ENCODE data around the gene TUBA8.
"Not testable (repeated sequence)": the region's sequence is repeated elsewhere in the genome, so short reads cannot be mapped to it uniquely, and the experiment has no call there.

The TUBA8 gene

GRCh38 chr22:18136563-18137320 lies 26.1 kb downstream of the TUBA8 start:
- DNase-seq: no peak

- not testable (repeated sequence) for DNase-seq
Observed at GRCh38 chr22:18141004-18141403, 30.4 kb downstream of the TUBA8 start.

DNA sequence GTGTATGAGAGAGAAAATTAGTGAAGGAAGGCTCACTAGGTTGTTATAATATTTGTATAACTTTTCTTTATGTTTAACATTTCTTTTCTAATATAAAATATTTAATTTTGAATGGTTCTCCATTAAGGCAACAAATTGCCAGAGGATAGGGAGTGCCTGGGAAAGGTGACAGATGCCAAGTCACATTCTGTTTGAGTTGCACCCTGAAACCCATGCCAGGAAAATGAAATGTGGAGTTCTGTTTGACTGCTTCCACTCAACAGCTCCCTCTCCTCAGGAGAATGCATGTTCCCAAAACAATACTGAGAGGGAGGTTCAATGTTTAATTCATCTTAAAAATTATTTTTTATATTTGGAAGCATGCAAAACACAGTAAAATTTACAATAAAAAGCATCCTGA lies 33.5 kb downstream of the TUBA8 start:
- no peak for DNase-seq

- DNase-seq: no peak
Observed at GRCh38 chr22:18145676-18146388, 35.2 kb downstream of the TUBA8 start.

DNA sequence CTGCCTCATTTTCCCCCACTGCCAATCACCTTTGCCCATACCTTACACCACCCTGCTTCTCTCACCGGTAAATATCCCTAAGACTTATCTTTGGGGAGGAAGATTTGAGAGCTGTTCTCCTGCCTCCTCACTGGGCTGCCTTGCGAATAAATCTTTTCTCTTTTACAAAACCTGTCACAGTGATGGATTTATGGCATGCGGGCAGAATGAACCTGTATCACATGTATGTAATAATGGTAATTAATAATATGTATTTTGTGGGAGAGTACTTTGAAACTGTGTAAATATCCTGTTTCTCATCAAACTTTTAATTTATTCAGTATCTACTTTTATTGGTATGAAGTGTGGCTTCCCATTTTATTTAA lies 35.8 kb downstream of the TUBA8 start:
- no peak for DNase-seq

DNA sequence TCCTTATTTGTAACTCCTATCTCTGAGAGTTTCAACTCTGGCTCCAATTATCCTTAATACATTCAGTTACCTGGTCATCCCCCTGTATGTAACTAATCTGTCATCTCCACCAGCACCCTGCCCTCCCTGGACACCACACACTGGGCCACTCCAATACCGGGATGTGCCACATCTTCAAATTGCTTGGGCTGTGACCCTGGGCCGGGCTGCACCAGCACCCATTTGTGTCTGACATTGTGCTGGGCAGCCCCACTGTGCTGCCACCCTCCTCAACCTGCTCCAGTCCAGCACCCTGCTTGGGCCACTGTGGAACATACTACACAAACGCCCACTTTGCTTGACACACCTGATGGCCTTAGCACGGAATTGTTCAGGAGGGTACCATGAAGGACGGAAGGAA lies 37.2 kb downstream of the TUBA8 start:
- DNase-seq: no peak

DNA sequence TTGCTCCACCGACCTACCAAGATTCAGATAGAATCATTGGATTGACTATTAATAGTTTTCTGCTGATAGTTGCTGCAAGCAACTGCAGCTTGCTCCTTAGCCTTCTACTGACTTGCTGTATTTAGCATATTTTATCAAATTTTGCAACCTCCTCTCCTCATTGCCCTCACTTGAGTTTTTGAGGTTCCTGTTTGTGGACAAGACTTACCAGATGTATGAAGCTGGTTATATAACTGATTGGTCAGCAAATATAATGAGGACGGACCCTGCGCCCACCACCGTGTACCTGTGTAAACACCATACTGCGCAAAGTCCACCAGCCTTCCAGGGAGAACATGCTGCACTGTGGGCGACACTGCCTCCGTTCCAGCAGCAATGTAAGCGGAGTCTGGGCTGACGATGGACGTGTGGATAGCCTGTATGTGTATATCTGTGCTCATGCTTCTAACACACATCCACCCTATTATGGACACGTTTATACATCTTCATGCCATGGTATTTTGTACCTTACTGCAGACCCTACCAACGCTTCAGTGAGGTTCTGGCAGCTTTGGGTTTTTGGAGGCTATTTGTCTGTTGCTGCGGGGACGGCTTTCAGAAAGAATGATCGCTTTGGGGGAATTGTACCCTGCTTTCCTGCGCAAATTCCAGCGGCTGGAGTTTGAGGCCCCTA lies 37.8 kb downstream of the TUBA8 start:
- DNase-seq: no peak

DNA sequence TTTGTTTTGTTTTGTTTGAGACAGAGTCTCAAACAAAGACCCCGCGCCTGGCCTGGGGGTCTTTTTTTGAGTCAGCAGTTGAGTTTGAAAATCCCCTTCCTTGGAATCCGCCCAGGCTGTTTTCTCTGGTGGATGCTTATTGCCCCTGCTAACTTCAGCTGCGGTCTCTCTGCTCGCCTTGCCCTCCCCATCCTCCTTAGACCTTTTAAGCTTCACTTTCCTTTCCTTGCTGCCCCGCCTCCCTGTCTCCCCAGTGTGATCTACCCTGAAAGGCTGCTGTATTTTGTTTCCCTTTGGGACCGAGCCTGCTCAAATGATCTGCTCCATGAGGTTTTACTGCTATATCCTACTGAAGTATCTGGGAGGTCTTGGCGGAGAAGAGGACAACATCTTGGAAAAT lies 41.9 kb downstream of the TUBA8 start:
- peak; percentile 17 for DNase-seq

GRCh38 chr22:18154821-18155390 lies 44.3 kb downstream of the TUBA8 start:
- DNase-seq: no peak

DNA sequence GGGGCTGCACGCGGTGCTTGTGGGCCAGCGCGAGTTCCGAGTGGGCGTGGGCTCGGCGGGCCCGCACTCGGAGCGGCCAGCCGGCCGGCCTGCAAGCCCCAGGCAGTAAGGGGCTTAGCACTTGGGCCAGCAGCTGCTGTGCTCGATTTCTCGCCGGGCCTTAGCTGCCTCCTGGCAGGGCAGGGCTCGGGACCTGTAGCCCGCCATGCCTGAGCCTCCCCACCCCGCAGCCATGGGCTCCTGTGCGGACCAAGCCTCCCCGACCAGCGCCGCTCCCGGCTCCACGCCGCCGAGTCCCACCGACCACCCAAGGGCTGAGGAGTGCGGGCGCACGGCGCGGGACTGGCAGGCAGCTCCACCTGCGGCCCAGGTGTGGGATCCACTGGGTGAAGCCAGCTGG lies 44.9 kb downstream of the TUBA8 start:
- DNase-seq: not testable (repeated sequence)

DNA sequence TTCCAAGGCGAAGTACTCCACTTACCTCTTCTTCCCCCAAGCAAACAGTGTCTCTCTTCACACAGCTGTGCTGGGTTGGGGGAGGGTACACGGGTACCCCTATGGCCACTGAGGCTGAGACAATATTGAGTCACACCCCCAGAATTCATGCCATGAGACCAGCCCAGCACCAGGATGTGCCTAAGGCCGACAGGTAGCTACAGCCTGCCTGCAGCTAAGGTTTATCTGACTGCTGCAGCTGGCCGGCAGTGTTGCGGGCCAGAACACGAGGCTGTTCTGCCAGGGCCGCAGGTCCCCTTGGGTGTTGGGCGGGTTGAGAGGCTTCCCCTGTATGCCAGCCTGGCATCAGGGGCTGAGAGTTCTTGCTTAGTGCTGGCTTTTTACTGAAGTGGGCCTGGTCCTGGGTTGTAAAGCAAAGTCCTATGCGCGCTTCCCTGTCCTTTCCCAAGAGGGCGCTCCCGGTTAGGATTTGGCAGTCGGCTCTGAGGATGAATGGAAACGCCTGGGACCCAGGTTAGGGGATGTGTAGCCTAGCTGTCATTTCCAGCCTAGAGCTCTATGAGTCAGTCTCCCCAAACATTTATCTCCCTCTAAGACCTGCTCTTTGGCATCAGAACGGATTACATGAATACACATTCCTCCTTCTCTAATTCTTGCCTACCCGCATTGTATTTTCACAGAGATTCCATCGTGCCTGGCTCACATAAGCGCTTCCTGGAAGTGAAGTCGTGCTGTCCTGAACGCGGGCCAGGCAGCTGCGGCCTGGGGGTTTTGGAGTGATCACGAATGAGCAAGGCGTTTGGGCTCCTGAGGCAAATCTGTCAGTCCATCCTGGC lies 46.5 kb downstream of the TUBA8 start:
- DNase-seq: peak; percentile 37

DNA sequence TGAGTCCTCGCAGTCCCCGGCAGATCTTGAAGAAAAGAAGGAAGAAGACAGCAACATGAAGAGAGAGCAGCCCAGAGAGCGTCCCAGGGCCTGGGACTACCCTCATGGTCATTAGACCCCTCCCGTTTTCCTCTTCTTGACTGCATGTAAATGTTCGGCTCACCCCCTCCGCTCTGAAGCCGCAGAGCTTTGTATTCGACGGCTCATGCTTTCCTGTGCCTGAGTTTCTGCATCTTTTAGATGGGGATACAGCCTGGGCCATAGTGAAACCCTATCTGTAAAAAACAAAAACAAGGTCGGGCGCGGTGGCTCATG lies 47.1 kb downstream of the TUBA8 start:
- DNase-seq: no peak

DNA sequence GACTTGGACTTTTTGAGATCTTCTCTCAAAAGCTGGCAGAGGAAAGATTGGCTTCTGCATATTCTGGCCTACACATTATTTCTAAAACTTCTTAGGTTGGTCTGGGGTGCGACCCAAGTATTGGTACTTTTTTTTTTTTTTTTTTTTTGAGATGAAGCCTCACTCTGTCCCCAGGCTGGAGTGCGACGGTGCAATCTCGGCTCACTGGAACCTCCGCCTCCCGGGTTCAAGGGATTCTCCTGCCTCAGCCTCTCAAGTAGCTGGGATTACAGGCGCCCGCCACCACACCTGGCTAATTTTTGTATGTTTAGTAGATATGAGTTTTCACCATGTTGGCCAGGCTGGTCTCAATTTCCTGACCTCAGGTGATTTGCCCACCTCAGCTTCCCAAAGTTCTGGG lies 50.0 kb downstream of the TUBA8 start:
- not testable (repeated sequence) for DNase-seq

- DNase-seq: not testable (repeated sequence)
Observed at GRCh38 chr22:18163843-18164242, 53.2 kb downstream of the TUBA8 start.

DNA sequence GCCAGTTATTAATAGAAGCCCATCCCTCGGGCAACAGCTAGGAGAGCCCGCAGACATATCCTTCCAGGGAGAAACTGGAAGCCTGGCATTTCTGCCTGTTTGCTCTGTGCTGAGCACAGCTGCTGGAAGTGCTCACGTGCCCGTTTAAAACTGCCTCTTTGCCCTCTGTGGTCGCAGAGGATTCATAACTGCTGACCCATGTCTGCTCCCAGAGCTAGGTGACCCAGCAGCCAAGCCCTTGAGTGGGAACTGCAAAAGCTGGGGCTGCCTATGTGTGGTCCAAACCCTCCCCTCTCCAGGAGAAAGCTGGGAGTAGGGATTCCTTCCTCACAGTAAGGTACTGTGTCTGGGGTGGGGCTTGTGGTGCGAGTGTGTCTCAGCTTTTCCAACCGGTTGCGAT lies 54.0 kb downstream of the TUBA8 start:
- not testable (repeated sequence) for DNase-seq

- not testable (repeated sequence) for DNase-seq
Observed at GRCh38 chr22:18165356-18165755, 54.7 kb downstream of the TUBA8 start.

- DNase-seq: not testable (repeated sequence)
Observed at GRCh38 chr22:18170284-18170683, 59.7 kb downstream of the TUBA8 start.

GRCh38 chr22:18172203-18172602 lies 61.6 kb downstream of the TUBA8 start:
- DNase-seq: not testable (repeated sequence)

- not testable (repeated sequence) for DNase-seq
Observed at GRCh38 chr22:18172776-18173175, 62.2 kb downstream of the TUBA8 start.

DNA sequence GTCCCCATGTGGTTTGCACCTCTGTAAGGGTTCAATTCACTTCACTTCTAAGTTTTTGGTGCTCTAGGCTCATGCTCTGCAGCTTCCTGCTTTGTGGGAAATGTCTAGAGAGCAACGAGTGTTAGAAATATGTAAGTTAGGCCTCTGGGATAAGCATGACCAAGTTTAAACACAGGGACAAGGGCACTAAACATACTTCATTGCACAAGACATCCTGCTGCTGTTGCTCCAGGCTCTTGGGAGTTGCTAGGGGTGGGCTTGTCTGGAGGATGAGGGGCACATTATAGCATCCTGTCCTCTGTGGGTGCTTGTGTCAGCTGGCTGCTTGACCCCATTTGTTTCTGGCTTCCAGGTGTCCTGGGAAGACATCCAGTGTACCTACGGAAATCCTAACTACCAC lies 62.8 kb downstream of the TUBA8 start:
- DNase-seq: not testable (repeated sequence)
